ENCODE data around the gene ZNF341. TPM values are rescaled to one million over a fixed set of nuclear protein-coding genes. Genes with fewer than 3 reads are reported as not detected.

The ZNF341 gene
- total and polyA plus RNA-seq, 4 donors = 2.1 to 4.3 (median 3.4) TPM

- peaks cover 0 to 4% (median 0%) of the 10 kb centered on the region in 4 donors for H3K36me3 ChIP-seq (ENCODE audit: control insufficient read depth in 4 of 4, insufficient read depth in 4 of 4, low read length in 4 of 4)
- TF ChIP-seq, protein P1, sequence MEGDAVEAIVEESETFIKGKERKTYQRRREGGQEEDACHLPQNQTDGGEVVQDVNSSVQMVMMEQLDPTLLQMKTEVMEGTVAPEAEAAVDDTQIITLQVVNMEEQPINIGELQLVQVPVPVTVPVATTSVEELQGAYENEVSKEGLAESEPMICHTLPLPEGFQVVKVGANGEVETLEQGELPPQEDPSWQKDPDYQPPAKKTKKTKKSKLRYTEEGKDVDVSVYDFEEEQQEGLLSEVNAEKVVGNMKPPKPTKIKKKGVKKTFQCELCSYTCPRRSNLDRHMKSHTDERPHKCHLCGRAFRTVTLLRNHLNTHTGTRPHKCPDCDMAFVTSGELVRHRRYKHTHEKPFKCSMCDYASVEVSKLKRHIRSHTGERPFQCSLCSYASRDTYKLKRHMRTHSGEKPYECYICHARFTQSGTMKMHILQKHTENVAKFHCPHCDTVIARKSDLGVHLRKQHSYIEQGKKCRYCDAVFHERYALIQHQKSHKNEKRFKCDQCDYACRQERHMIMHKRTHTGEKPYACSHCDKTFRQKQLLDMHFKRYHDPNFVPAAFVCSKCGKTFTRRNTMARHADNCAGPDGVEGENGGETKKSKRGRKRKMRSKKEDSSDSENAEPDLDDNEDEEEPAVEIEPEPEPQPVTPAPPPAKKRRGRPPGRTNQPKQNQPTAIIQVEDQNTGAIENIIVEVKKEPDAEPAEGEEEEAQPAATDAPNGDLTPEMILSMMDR (IDR thresholded peaks at IDR 0.05; ENCODE audit: control extremely low read depth, extremely low read depth) = no peak
- H3K9ac ChIP-seq (ENCODE audit: insufficient read depth in 1 of 2, low read length in 2 of 2) = no peak overlapping the region
- H3K4me3 ChIP-seq = peak overlapping the region; percentile 61
- peaks cover 0 to 5% (median 2%) of the 10 kb centered on the region in 4 donors for H3K9me3 ChIP-seq (ENCODE audit: control insufficient read depth in 4 of 4, insufficient read depth in 3 of 4, low read length in 3 of 4)
- H3K27me3 ChIP-seq (ENCODE audit: control insufficient read depth in 3 of 3, insufficient read depth in 3 of 3, low read length in 2 of 3) = no peaks in the 10 kb centered on the region
- DNase-seq (peak in 2 of 3 donors; percentile 92 to 97), ATAC-seq (ENCODE audit: insufficient read depth, low FRiP score) (peak; percentile 86)
- peaks cover 0 to 21% (median 12%) of the 10 kb centered on the region in 5 donors for H3K4me1 ChIP-seq (ENCODE audit: control insufficient read depth in 5 of 5, insufficient read depth in 5 of 5, low read length in 5 of 5)
- 2 to 6% methylated on average over 29 to 68 of the region's 68 CpGs for WGBS, 2 donors
- peak overlapping the region; percentile 94 to 96 for H3K27ac ChIP-seq (ENCODE audit: low read depth in 1 of 2, low read length in 1 of 2)
Observed at GRCh38 chr20:33732166-33732970, 572 bp downstream of the ZNF341 start.

- 25 to 32% methylated on average over 6 of the region's 6 CpGs for WGBS, 2 donors
- no peaks in the 10 kb centered on the region for H3K27me3 ChIP-seq (ENCODE audit: control insufficient read depth in 3 of 3, insufficient read depth in 3 of 3, low read length in 2 of 3)
- no peak overlapping the region for H3K4me3 ChIP-seq
- H3K9me3 ChIP-seq (ENCODE audit: control insufficient read depth in 4 of 4, insufficient read depth in 3 of 4, low read length in 3 of 4) = peaks cover 0 to 7% (median 3%) of the 10 kb centered on the region in 4 donors
- H3K9ac ChIP-seq (ENCODE audit: insufficient read depth in 1 of 2, low read length in 2 of 2) = peak overlapping the region in 1 of 2 donors; percentile 61
- DNase-seq = peak in 2 of 3 donors; percentile 61 to 70
- H3K27ac ChIP-seq (ENCODE audit: low read depth in 1 of 2, low read length in 1 of 2) = peak overlapping the region in 1 of 2 donors; percentile 96
- TF ChIP-seq, protein P1 (IDR thresholded peaks at IDR 0.05; ENCODE audit: control extremely low read depth, extremely low read depth) = no peak
- H3K4me1 ChIP-seq (ENCODE audit: control insufficient read depth in 5 of 5, insufficient read depth in 5 of 5, low read length in 5 of 5) = peaks cover 0 to 21% (median 12%) of the 10 kb centered on the region in 5 donors
- H3K36me3 ChIP-seq (ENCODE audit: control insufficient read depth in 4 of 4, insufficient read depth in 4 of 4, low read length in 4 of 4) = peaks cover 0 to 4% (median 0%) of the 10 kb centered on the region in 4 donors
- peak; percentile 56 for ATAC-seq (ENCODE audit: insufficient read depth, low FRiP score)
Observed at GRCh38 chr20:33733654-33734576, 2.1 kb downstream of the ZNF341 start.

- H3K27ac ChIP-seq (ENCODE audit: low read depth in 1 of 2, low read length in 1 of 2) = no peak overlapping the region
- H3K4me3 ChIP-seq = no peak overlapping the region
- H3K9me3 ChIP-seq (ENCODE audit: control insufficient read depth in 4 of 4, insufficient read depth in 3 of 4, low read length in 3 of 4) = peaks cover 0 to 7% (median 3%) of the 10 kb centered on the region in 4 donors
- no peak overlapping the region for H3K9ac ChIP-seq (ENCODE audit: insufficient read depth in 1 of 2, low read length in 2 of 2)
- ATAC-seq (ENCODE audit: insufficient read depth, low FRiP score) (no peak), DNase-seq (no peak)
- peaks cover 0 to 21% (median 7%) of the 10 kb centered on the region in 5 donors for H3K4me1 ChIP-seq (ENCODE audit: control insufficient read depth in 5 of 5, insufficient read depth in 5 of 5, low read length in 5 of 5)
- peaks cover 0 to 4% (median 1%) of the 10 kb centered on the region in 4 donors for H3K36me3 ChIP-seq (ENCODE audit: control insufficient read depth in 4 of 4, insufficient read depth in 4 of 4, low read length in 4 of 4)
- no peaks in the 10 kb centered on the region for H3K27me3 ChIP-seq (ENCODE audit: control insufficient read depth in 3 of 3, insufficient read depth in 3 of 3, low read length in 2 of 3)
- TF ChIP-seq, protein P1 (IDR thresholded peaks at IDR 0.05; ENCODE audit: control extremely low read depth, extremely low read depth) = no peak
- 97 to 100% methylated on average over 3 of the region's 3 CpGs for WGBS, 2 donors
Observed at GRCh38 chr20:33736962-33737361, 5.2 kb downstream of the ZNF341 start.

Data from lung (tissue), 12 donors.